ENCODE results near the gene PAX5.
"Not testable (repeated sequence)": the region's sequence is repeated elsewhere in the genome, so short reads cannot be mapped to it uniquely, and the experiment has no call there.

PAX5 gene
- total RNA-seq, result 0 reads per million in 4 donors

GRCh38 chr9:37033682-37034304 lies at the start of gene PAX5:
Gene PAX5 (minus strand): TSS chr9:37034268. CDS start chr9:37034031, 237 bp downstream.
- no peak for DNase-seq

- DNase-seq, result no peak
Observed at GRCh38 chr9:37083654-37084053, 49.6 kb upstream of the PAX5 start.

- no peak for DNase-seq
Observed at GRCh38 chr9:37082214-37082765, 48.2 kb upstream of the PAX5 start.

- DNase-seq, result not testable (repeated sequence)
Observed at GRCh38 chr9:37081507-37081906, 47.4 kb upstream of the PAX5 start.

GRCh38 chr9:37080165-37080628 lies 46.1 kb upstream of the PAX5 start:
- DNase-seq, result peak in 1 of 5 donors; percentile 12

- peak; percentile 89 to 96 (median 91) for DNase-seq
Observed at GRCh38 chr9:37079370-37080164, 45.5 kb upstream of the PAX5 start.

- not testable (repeated sequence) for DNase-seq
Observed at GRCh38 chr9:37074790-37075189, 40.7 kb upstream of the PAX5 start.

GRCh38 chr9:37066139-37066725 lies 32.2 kb upstream of the PAX5 start:
- DNase-seq, result no peak

GRCh38 chr9:37062336-37062735 lies 28.3 kb upstream of the PAX5 start:
- DNase-seq, result no peak

GRCh38 chr9:37061768-37062167 lies 27.7 kb upstream of the PAX5 start:
- DNase-seq, result no peak

- DNase-seq, result no peak
Observed at GRCh38 chr9:37060833-37061232, 26.8 kb upstream of the PAX5 start.

- no peak for DNase-seq
Observed at GRCh38 chr9:37056046-37056920, 22.2 kb upstream of the PAX5 start.

- DNase-seq, result not testable (repeated sequence)
Observed at GRCh38 chr9:37054363-37054720, 20.3 kb upstream of the PAX5 start.

- DNase-seq, result no peak
Observed at GRCh38 chr9:37053684-37054362, 19.8 kb upstream of the PAX5 start.

GRCh38 chr9:37046683-37047082 lies 12.6 kb upstream of the PAX5 start:
- no peak for DNase-seq

GRCh38 chr9:37042421-37042820 lies 8.4 kb upstream of the PAX5 start:
- DNase-seq, result no peak

GRCh38 chr9:37040508-37041127 lies 6.5 kb upstream of the PAX5 start:
- DNase-seq, result no peak

- no peak for DNase-seq
Observed at GRCh38 chr9:37038943-37039464, 4.9 kb upstream of the PAX5 start.

- DNase-seq, result no peak
Observed at GRCh38 chr9:37038302-37038942, 4.4 kb upstream of the PAX5 start.

GRCh38 chr9:37037503-37038301 lies 3.6 kb upstream of the PAX5 start:
- no peak for DNase-seq
